GM12878 (cell line): ENCODE measurements around the gene TSPAN12. TPM values are rescaled to one million over a fixed set of nuclear protein-coding genes. Genes with fewer than 3 reads are reported as not detected.

ENCODE experiments used
- ATAC-seq: fragments of 200-7000 bp; cut with Tn5 transposase; 3 replicates; pipeline ENCODE4 v1.9.1; 2020; ENCODE audit warnings: mild to moderate bottlenecking, moderate library complexity
- BruUV-seq: library from RNA; stranded (reverse); fragments of 400-500 nt; replicated peaks from 2 replicates; lab custom pipeline; 2021; lab: Mats Ljungman, UMichigan
- CTCF ChIA-PET: fragments of 300-600 bp; sonication (Branson Sonifier 250); formaldehyde crosslinking; extraction: SDS; loops from one replicate; lab custom pipeline; 2021; ENCODE audit warnings: inconsistent platforms; lab: Yijun Ruan, JAX
- POLR2A ChIA-PET: fragments of 350-600 bp; formaldehyde crosslinking; extraction: SDS; loops from one replicate; lab custom pipeline; 2021; ENCODE audit warnings: inconsistent platforms; lab: Charles Lee
- RAD21 ChIA-PET: fragments of 300-600 bp; sonication (Branson Sonifier 250); formaldehyde crosslinking; loops from one replicate; lab custom pipeline; 2023; ENCODE audit warnings: antibody characterized with exemption; ENCODE audit not compliant: unreplicated experiment; lab: Charles Lee
- SMC1A ChIA-PET: fragments of 300-600 bp; sonication (Branson Sonifier 250); formaldehyde crosslinking; loops from one replicate; lab custom pipeline; 2023; ENCODE audit not compliant: unreplicated experiment, uncharacterized antibody; lab: Charles Lee
- DNase-seq: peaks from one replicate; pipeline ENCODE4 v3.0.0-alpha.2; 2011; ENCODE audit warnings: low read depth, low spot score
- FAIRE-seq: peaks from 3 replicates; lab custom pipeline; 2011; peaks lifted over from hg19 to GRCh38; lab: Jason Lieb, UNC
- H2AFZ ChIP-seq: 2 replicates; pipeline ENCODE4 v1.6.0; 2011; ENCODE audit warnings: low read depth, low read length, control low read depth; ENCODE audit not compliant: control insufficient read depth
- H3K27ac ChIP-seq: 2 replicates; pipeline ENCODE4 v1.5.1; 2011; ENCODE audit warnings: control low read depth; ENCODE audit not compliant: control insufficient read depth, insufficient read depth
- H3K27me3 ChIP-seq, 2 experiments: replicated peaks in 1 of 2; 2 replicates each; pipeline versions ENCODE4 v1.6.0 to v1.6.1; 2011; ENCODE audit warnings: low read length in 1 of 2; ENCODE audit not compliant: control insufficient read depth in 2 of 2, insufficient read depth in 2 of 2
- H3K36me3 ChIP-seq, 2 experiments: 2 replicates each; pipeline ENCODE4 v1.5.1; 2011; ENCODE audit warnings: low read length in 1 of 2; ENCODE audit not compliant: control insufficient read depth in 2 of 2, insufficient read depth in 2 of 2
- H3K4me1 ChIP-seq: 2 replicates; pipeline ENCODE4 v1.6.1; 2011; ENCODE audit warnings: mild to moderate bottlenecking, low read length, moderate library complexity, mixed read lengths; ENCODE audit not compliant: control insufficient read depth, insufficient read depth
- H3K4me2 ChIP-seq: 2 replicates; pipeline ENCODE4 v1.6.0; 2011; ENCODE audit warnings: control low read depth; ENCODE audit not compliant: control insufficient read depth, insufficient read depth
- H3K4me3 ChIP-seq: fragments of 200-600 bp; sonication (generic); 2 replicates; pipeline ENCODE4 v1.5.1; 2016
- H3K79me2 ChIP-seq: 2 replicates; pipeline ENCODE4 v1.6.0; 2011; ENCODE audit warnings: low read length; ENCODE audit not compliant: control insufficient read depth, insufficient read depth
- H3K9ac ChIP-seq: 2 replicates; pipeline ENCODE4 v1.8.0; 2011; ENCODE audit warnings: low read length, control low read depth, mixed read lengths; ENCODE audit not compliant: control insufficient read depth, insufficient read depth
- H3K9me3 ChIP-seq: replicated peaks from 3 replicates; pipeline ENCODE4 v1.5.1; 2011; ENCODE audit warnings: mild to moderate bottlenecking, low read length; ENCODE audit not compliant: control insufficient read depth, insufficient read depth
- H4K20me1 ChIP-seq: 2 replicates; pipeline ENCODE4 v1.6.0; 2011; ENCODE audit not compliant: control insufficient read depth, insufficient read depth
- CBX3 ChIP-seq: fragments of 200-600 bp; sonication (generic); IDR thresholded peaks from 2 replicates; pipeline ENCODE4 v1.6.1; 2016; ENCODE audit warnings: low read depth, borderline replicate concordance
- CHD1 ChIP-seq: IDR thresholded peaks from 2 replicates; pipeline ENCODE4 v1.6.1; 2012; ENCODE audit warnings: low read depth, low read length, improper control_type of control experiment
- EP300 ChIP-seq, 2 experiments: fragments of 150-350 bp in 1 of 2; IDR thresholded peaks; 2 replicates each; pipeline ENCODE4 v1.6.1; 2011 to 2012; ENCODE audit warnings: low read depth in 2 of 2, low read length in 2 of 2, borderline replicate concordance in 1 of 2, improper control_type of control experiment in 1 of 2, inconsistent platforms in 1 of 2; ENCODE audit not compliant: control insufficient read depth in 1 of 2
- EZH2 ChIP-seq: IDR thresholded peaks from 2 replicates; pipeline ENCODE4 v1.6.1; 2012; ENCODE audit warnings: low read depth, mild to moderate bottlenecking, control low read depth, inconsistent platforms, low read length, borderline replicate concordance; ENCODE audit not compliant: control insufficient read depth
- GABPA ChIP-seq: IDR thresholded peaks from 2 replicates; pipeline ENCODE4 v1.6.1; 2014; ENCODE audit warnings: antibody characterized with exemption, low read depth, mild to moderate bottlenecking, inconsistent platforms
- IRF4 ChIP-seq: IDR thresholded peaks from 2 replicates; pipeline ENCODE4 v1.6.1; 2011; ENCODE audit warnings: low read depth, low read length
- PAX5 ChIP-seq: IDR thresholded peaks from 2 replicates; pipeline ENCODE4 v1.6.1; 2011; ENCODE audit warnings: low read depth, low read length, borderline replicate concordance
- POLR2AphosphoS2 ChIP-seq: IDR thresholded peaks from 2 replicates; pipeline ENCODE4 v1.6.1; 2011; ENCODE audit warnings: low read depth, mild to moderate bottlenecking, low read length, improper control_type of control experiment, moderate library complexity
- SREBF2 ChIP-seq: IDR thresholded peaks from 2 replicates; pipeline ENCODE4 v1.6.1; 2012; ENCODE audit warnings: mild to moderate bottlenecking, low read length
- SUZ12 ChIP-seq: fragments of 200-600 bp; sonication (generic); IDR thresholded peaks from one replicate; pipeline ENCODE4 v1.6.1; 2018; ENCODE audit warnings: antibody characterized with exemption, mild to moderate bottlenecking; ENCODE audit not compliant: unreplicated experiment
- TBL1XR1 ChIP-seq: IDR thresholded peaks from 2 replicates; pipeline ENCODE4 v1.6.1; 2012; ENCODE audit warnings: low read depth, low read length, improper control_type of control experiment
- ZNF207 ChIP-seq: fragments of 450-650 bp; IDR thresholded peaks from 2 replicates; pipeline ENCODE4 v1.6.1; 2014; ENCODE audit warnings: antibody characterized with exemption, mild to moderate bottlenecking, borderline replicate concordance
- ZNF622 ChIP-seq: fragments of 450-650 bp; IDR thresholded peaks from 2 replicates; pipeline ENCODE4 v1.6.1; 2017; ENCODE audit warnings: mild to moderate bottlenecking, inconsistent platforms
- ZSCAN29 ChIP-seq: fragments of 450-650 bp; IDR thresholded peaks from 2 replicates; pipeline ENCODE4 v1.6.1; 2017; ENCODE audit warnings: mild to moderate bottlenecking, moderate library complexity
- WGBS: methylation state at CpG from one replicate; pipeline ENCODE4 v1.1.6; 2016; ENCODE audit warnings: low lambda C conversion rate; ENCODE audit not compliant: insufficient replicate concordance, insufficient coverage; ENCODE audit errors: missing lambda C conversion rate; 5-methylcytosine and 5-hydroxymethylcytosine counted together
- in situ Hi-C: fragments of 300-500 bp; cut with MboI; formaldehyde crosslinking; loops from 9 replicates; pipeline ENCODE4 v1.14.3; 2018; ENCODE audit warnings: mixed read lengths
- intact Hi-C: fragments of 100-400 bp; cut with micrococcal nuclease; formaldehyde crosslinking; loops from one replicate; pipeline ENCODE4 v1.14.2; 2022; ENCODE audit not compliant: unreplicated experiment
- polyA plus RNA-seq, 11 experiments: library from polyadenylated mRNA; depleted of rRNA in 4 of 11; unstranded in 6 of 11; stranded (reverse) in 5 of 11; fragments of >200 nt; fragmentation: Nextera tagmentation in 4 of 11; fragmentation: Illumina TruSeq in 1 of 11; extraction: Ambion mirVana in 4 of 11; extraction: Trizol in 1 of 11; gene quantifications; 1 replicate in 1 of 11; 2 replicates in 10 of 11; pipeline versions ENCODE4 v1.2.1 to v1.2.3, GENCODE V29; 2011 to 2016; ENCODE audit warnings: inconsistent platforms in 2 of 11, missing spikeins in 2 of 11, low read depth in 1 of 11
- total RNA-seq, 4 experiments: library from RNA; depleted of rRNA in 3 of 4; stranded (reverse); fragments of >200 nt in 3 of 4; fragmentation: Illumina TruSeq in 1 of 4; extraction: Trizol in 1 of 4; gene quantifications; 2 replicates each; pipeline versions ENCODE4 v1.2.1 to v1.2.3, GENCODE V29; 2013 to 2021
- TF ChIP-seq, protein P1 (sequence below): fragments of 450-650 bp; IDR thresholded peaks from 2 replicates; pipeline ENCODE4 v1.6.1; 2017; ENCODE audit warnings: mild to moderate bottlenecking
- TF ChIP-seq, protein P2 (sequence below): fragments of 150-350 bp; IDR thresholded peaks from 2 replicates; pipeline ENCODE4 v1.6.1; 2014; ENCODE audit warnings: mild to moderate bottlenecking, low read depth, low read length
- TF ChIP-seq, protein P3 (sequence below): IDR thresholded peaks from 2 replicates; pipeline ENCODE4 v1.6.1; 2011; ENCODE audit warnings: borderline replicate concordance, low read depth, mild to moderate bottlenecking, moderate library complexity, mixed read lengths, low read length; ENCODE audit not compliant: insufficient read depth; ENCODE audit errors: extremely low read length
- TF ChIP-seq, protein P4 (sequence below): IDR thresholded peaks from 2 replicates; pipeline ENCODE4 v1.6.1; 2011; ENCODE audit warnings: mild to moderate bottlenecking, low read depth, low read length, moderate library complexity; ENCODE audit not compliant: insufficient replicate concordance

TSPAN12 gene
- total and polyA plus RNA-seq, 10 of the 15 experiments (the other 5 are each of a cell fraction or from before 2014, with no cell fraction given) = 0.67 to 110 (median 1.3) TPM

DNA sequence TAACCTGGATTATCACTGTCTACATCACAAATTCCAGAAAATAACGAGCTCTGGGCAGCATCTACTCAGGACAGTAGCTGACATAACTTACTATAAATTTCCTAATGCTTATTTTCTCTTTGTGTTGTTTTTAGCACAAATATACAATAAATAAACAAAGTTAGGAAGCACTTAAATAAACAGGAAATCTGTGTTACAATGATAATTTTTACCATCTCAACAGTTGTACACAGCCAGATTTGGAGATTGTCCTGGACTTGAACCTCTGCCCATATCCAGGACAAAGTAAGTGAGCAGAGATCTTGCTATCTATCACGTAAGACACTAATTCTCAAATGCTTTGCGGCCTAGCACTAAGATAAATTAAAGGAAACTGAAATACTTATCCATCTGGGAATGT is 48.7 kb downstream of the TSPAN12 start:
- ChIA-PET SMC1A (interaction anchor here (0.8 to 6.7 kb wide), 14 partner anchors 9 to 775 kb away, joined by 3 to 73 read pairs (median 5); no protein-coding TSS in a partner anchor), CTCF (interaction anchor here (1.0 to 6.0 kb wide), 9 partner anchors 10 to 178 kb away, joined by 3 to 48 read pairs (median 7); no protein-coding TSS in a partner anchor), POLR2A (interaction anchor here (1.6 kb wide), 1 partner anchor 48 kb away, joined by 11 read pairs; the partner anchor contains the start of gene TSPAN12), RAD21 (interaction anchor here (1.4 to 4.9 kb wide), 2 partner anchors 17 to 25 kb away, joined by 5 to 21 read pairs; no protein-coding TSS in a partner anchor)
- Histone ChIP-seq H3K79me2 (no peaks in the 10 kb centered on the region), H3K27ac (no peak overlapping the region), H2AFZ (no peak overlapping the region), H4K20me1 (no peaks in the 10 kb centered on the region), H3K36me3 (no peaks in the 10 kb centered on the region; a peak in 1 of 4 replicates), H3K27me3 (no peaks in the 10 kb centered on the region), H3K9ac (no peak overlapping the region), H3K9me3 (no peaks in the 10 kb centered on the region), H3K4me2 (no peak overlapping the region), H3K4me3 (no peak overlapping the region), H3K4me1 (no peaks in the 10 kb centered on the region)
- no TSS peak for BruUV-seq
- intact Hi-C loops (loop anchor here (5.0 kb wide), 1 partner anchor 273 kb away; no protein-coding TSS in a partner anchor), in situ Hi-C loops (no loop called here)
- no peak for ATAC-seq
- no peak for FAIRE-seq
- 51% methylated on average over 3 of the region's 3 CpGs for WGBS
- DNase-seq = no peak
- TF ChIP-seq, protein P1, sequence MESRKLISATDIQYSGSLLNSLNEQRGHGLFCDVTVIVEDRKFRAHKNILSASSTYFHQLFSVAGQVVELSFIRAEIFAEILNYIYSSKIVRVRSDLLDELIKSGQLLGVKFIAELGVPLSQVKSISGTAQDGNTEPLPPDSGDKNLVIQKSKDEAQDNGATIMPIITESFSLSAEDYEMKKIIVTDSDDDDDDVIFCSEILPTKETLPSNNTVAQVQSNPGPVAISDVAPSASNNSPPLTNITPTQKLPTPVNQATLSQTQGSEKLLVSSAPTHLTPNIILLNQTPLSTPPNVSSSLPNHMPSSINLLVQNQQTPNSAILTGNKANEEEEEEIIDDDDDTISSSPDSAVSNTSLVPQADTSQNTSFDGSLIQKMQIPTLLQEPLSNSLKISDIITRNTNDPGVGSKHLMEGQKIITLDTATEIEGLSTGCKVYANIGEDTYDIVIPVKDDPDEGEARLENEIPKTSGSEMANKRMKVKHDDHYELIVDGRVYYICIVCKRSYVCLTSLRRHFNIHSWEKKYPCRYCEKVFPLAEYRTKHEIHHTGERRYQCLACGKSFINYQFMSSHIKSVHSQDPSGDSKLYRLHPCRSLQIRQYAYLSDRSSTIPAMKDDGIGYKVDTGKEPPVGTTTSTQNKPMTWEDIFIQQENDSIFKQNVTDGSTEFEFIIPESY = no peak
- TF ChIP-seq TBL1XR1 (no peak), ZNF207 (no peak), PAX5 (no peak), GABPA (no peak), ZNF622 (no peak), POLR2AphosphoS2 (no peak), SREBF2 (no peak), EP300 (IDR thresholded peaks at IDR 0.05; ENCODE audit: borderline replicate concordance in 1 of 2, control insufficient read depth in 1 of 2, low read depth in 2 of 2, low read length in 2 of 2) (no peak), IRF4 (no peak), EZH2 (no peak), CHD1 (no peak), ZSCAN29 (no peak), SUZ12 (no peak), CBX3 (no peak)
- TF ChIP-seq, protein P2, sequence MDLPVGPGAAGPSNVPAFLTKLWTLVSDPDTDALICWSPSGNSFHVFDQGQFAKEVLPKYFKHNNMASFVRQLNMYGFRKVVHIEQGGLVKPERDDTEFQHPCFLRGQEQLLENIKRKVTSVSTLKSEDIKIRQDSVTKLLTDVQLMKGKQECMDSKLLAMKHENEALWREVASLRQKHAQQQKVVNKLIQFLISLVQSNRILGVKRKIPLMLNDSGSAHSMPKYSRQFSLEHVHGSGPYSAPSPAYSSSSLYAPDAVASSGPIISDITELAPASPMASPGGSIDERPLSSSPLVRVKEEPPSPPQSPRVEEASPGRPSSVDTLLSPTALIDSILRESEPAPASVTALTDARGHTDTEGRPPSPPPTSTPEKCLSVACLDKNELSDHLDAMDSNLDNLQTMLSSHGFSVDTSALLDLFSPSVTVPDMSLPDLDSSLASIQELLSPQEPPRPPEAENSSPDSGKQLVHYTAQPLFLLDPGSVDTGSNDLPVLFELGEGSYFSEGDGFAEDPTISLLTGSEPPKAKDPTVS = no peak
- TF ChIP-seq, protein P3, sequence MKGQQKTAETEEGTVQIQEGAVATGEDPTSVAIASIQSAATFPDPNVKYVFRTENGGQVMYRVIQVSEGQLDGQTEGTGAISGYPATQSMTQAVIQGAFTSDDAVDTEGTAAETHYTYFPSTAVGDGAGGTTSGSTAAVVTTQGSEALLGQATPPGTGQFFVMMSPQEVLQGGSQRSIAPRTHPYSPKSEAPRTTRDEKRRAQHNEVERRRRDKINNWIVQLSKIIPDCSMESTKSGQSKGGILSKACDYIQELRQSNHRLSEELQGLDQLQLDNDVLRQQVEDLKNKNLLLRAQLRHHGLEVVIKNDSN = no peak
- TF ChIP-seq, protein P4, sequence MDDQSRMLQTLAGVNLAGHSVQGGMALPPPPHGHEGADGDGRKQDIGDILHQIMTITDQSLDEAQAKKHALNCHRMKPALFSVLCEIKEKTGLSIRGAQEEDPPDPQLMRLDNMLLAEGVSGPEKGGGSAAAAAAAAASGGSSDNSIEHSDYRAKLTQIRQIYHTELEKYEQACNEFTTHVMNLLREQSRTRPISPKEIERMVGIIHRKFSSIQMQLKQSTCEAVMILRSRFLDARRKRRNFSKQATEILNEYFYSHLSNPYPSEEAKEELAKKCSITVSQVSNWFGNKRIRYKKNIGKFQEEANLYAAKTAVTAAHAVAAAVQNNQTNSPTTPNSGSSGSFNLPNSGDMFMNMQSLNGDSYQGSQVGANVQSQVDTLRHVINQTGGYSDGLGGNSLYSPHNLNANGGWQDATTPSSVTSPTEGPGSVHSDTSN = no peak
